Amniotic stem cell (primary cell): ENCODE data around the gene SLC51B.
"Not testable (repeated sequence)": the region's sequence is repeated elsewhere in the genome, so short reads cannot be mapped to it uniquely, and the experiment has no call there.

Experiments used
- DNase-seq: peaks from one replicate; lab custom pipeline; 2025; lab: John Stamatoyannopoulos, UW

Gene SLC51B

GRCh38 chr15:65041787-65042186 lies 3.4 kb upstream of the SLC51B start:
- DNase-seq: no peak

GRCh38 chr15:65042776-65043327 lies 2.3 kb upstream of the SLC51B start:
- DNase-seq: no peak

GRCh38 chr15:65044218-65044617 lies 969 bp upstream of the SLC51B start:
- DNase-seq: not testable (repeated sequence)

GRCh38 chr15:65048241-65048640 lies 3.1 kb downstream of the SLC51B start:
- DNase-seq: no peak

GRCh38 chr15:65049418-65049840 lies 4.2 kb downstream of the SLC51B start:
- DNase-seq: peak; percentile 74

- no peak for DNase-seq
Measured at GRCh38 chr15:65050270-65050669, 5.1 kb downstream of the SLC51B start.

- no peak for DNase-seq
Measured at GRCh38 chr15:65051266-65051665, 6.1 kb downstream of the SLC51B start.

GRCh38 chr15:65052956-65053355 lies 7.8 kb downstream of the SLC51B start:
- no peak for DNase-seq

- DNase-seq: no peak
Measured at GRCh38 chr15:65054333-65055200, 9.4 kb downstream of the SLC51B start.

GRCh38 chr15:65055201-65055870 lies 10.1 kb downstream of the SLC51B start:
- no peak for DNase-seq

- DNase-seq: no peak
Measured at GRCh38 chr15:65056106-65056505, 10.9 kb downstream of the SLC51B start.

- DNase-seq: no peak
Measured at GRCh38 chr15:65056868-65057548, 11.8 kb downstream of the SLC51B start.

- no peak for DNase-seq
Measured at GRCh38 chr15:65057549-65057940, 12.4 kb downstream of the SLC51B start.

GRCh38 chr15:65058394-65059368 lies 13.5 kb downstream of the SLC51B start:
- DNase-seq: no peak

- no peak for DNase-seq
Measured at GRCh38 chr15:65059369-65059750, 14.2 kb downstream of the SLC51B start.

- DNase-seq: no peak
Measured at GRCh38 chr15:65059931-65060596, 14.9 kb downstream of the SLC51B start.

- no peak for DNase-seq
Measured at GRCh38 chr15:65060641-65061397, 15.6 kb downstream of the SLC51B start.

GRCh38 chr15:65062061-65062460 lies 16.9 kb downstream of the SLC51B start:
- no peak for DNase-seq

GRCh38 chr15:65062726-65063125 lies 17.5 kb downstream of the SLC51B start:
- no peak for DNase-seq
